NCI-H1694 (cell line): Measurements from ENCODE around the gene OTULINL.

Source experiments
- DNase-seq: peaks from one replicate; lab custom pipeline; 2025; lab: John Stamatoyannopoulos, UW

Gene OTULINL

GRCh38 chr5:14577079-14577725 is 4.4 kb upstream of the OTULINL start:
- DNase-seq = no peak

- DNase-seq = no peak
Observed at GRCh38 chr5:14577971-14578370, 3.6 kb upstream of the OTULINL start.

- no peak for DNase-seq
Observed at GRCh38 chr5:14579246-14579645, 2.3 kb upstream of the OTULINL start.

- DNase-seq = no peak
Observed at GRCh38 chr5:14579731-14580397, 1.7 kb upstream of the OTULINL start.

- DNase-seq = peak; percentile 51
Observed at GRCh38 chr5:14580398-14581034, 1.1 kb upstream of the OTULINL start.

- DNase-seq = peak; percentile 45
Observed at GRCh38 chr5:14581891-14582796, 552 bp downstream of the OTULINL start.

- peak; percentile 36 for DNase-seq
Observed at GRCh38 chr5:14582797-14583137, 1.2 kb downstream of the OTULINL start.

- DNase-seq = no peak
Observed at GRCh38 chr5:14584848-14585247, 3.3 kb downstream of the OTULINL start.

DNA sequence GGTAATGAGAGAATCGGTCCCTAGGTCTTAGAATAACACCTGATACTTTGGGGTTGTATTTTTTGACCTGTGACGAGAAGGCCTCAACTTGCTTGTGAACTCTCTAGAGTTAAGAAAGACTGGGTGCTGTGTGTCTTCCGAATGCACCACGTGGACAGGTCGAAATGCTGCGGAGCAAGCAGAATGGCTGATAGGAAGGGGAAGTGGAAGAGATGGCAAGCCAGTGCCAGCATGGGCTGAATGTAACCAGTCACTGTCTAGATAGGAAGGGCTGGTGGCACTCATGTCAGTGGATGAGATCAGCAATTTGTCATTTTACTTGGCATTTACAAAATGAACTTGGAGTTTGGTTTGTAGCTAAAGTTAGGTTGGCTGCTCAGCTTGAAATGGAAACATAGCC is 5.6 kb downstream of the OTULINL start:
- DNase-seq = no peak

DNA sequence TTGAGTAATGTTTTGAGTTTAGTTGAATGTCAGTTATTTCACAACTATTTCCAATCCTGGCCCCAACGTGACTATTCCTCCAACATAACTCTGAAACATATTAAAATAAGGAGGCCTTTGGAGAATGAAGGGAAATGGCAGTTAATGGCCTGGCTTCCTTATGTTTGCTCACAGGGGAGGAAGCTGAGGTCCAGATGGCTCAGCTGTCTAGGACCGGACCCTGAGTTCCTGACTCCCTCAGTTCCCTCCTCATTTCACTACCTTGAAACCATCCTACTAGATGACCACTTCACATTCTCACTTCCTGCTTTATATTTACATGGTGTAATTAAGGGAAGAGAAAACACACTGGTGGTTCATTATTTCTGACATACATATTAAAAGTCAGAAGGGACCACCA is 6.6 kb downstream of the OTULINL start:
- DNase-seq = no peak

DNA sequence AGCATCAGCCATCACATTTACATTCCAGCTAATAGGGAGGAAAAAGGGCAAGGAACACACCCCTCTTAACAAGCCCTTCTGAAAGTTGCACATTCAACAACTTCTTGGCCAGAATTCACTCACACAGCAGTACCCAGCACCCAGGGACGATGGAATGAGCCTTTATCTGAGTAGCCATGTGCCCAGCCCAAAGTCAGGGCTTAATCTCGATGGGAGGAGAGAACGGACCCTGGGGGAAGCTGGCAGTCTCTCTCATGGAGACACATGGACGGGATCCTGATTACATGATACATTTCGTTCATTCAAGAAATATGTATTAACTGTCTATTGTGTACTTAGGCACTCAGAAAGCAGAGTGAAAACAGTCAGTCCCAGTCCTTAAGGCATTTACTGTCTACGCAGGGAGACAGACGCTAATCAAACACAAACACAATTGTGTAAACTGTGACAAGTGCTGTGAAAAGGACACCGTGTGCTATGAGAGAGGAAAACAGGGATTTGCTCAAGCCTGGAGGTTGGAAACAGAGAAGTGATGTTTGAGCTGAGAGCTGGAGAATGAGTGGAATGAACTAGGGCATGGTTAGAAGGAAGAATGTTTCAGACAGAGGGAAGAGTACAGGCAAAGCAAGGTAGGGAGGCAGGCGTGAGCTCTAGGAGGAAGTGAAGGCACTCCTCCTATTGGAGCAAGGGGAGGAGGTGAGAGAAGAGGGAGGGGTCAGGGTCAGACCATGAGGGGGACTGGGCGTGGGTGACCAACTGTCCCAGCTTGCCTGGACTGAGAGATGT is 7.4 kb downstream of the OTULINL start:
- no peak for DNase-seq

GRCh38 chr5:14590949-14591348 is 9.4 kb downstream of the OTULINL start:
- no peak for DNase-seq

GRCh38 chr5:14591548-14591947 is 10.0 kb downstream of the OTULINL start:
- DNase-seq = no peak

DNA sequence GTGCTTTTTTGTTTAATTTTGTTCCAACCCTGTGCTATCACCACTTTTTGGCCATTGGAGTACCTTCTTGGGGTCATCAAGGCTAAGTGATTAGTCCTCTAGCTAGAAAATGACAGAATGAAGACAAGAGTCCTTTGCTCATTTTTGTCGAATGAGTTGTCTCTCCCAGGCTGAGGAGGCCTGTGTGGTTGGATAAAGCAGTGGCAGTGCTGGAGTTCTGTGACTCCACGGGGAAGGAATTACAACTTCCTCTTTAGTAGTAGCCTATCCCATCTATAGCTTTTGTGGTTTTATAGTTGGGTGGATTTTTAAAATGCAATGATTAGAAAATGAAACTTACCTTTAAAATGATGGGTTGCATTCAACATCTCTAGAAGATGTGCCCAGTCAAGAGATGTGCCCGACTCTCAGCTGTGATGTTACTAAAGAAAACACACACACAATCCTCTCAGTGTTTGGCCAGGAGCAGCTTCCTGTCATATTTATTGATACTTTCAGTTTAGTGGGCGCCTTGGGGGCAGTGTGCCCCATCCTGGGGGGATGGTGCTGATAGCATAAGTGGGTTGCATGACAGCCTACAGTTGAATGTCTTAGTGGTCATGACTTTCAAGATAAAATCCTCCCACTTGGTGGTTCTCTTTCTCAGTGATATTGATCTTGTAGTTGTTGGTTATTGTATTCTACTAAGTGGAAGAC is 11.9 kb downstream of the OTULINL start:
- DNase-seq = no peak

GRCh38 chr5:14594378-14595074 is 12.9 kb downstream of the OTULINL start:
- no peak for DNase-seq

GRCh38 chr5:14595189-14595588 is 13.6 kb downstream of the OTULINL start:
- no peak for DNase-seq

DNA sequence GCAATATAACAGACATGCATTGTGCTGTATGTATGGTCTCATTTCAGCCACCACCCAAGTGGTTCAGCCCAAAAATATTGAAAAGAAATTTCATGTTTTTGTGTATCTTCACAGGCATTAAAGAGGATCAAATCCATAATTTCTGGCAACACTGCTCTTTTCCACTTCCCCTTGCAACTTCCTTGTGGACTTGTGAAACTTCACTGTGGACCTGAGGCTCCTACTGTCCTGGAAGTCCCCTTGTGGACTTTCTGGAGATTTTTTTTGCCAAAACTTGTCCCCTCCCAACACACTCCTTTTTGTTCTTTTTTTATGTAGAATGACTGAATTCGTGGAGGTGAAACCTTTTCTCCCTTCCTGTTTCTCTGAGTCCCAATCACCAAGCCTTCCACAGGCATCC is 14.3 kb downstream of the OTULINL start:
- no peak for DNase-seq

DNA sequence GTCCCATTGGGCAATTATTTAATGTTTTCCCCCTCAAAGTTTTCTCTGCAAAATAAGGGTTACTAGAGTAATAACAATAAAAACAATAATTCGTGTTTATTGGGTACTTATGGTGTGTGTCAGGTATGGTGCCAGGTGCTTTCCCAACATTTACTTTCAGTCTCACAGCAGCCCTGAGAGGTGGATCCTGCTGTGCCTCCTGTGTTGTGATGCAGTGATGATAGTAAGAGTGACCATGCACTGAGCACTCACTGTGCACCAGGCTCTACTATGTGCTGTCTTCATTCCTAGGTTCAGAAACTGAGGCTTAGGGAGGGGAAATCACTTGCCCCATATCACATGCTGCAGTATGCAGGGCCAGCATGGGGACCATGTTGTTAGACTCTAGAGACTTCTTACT is 15.5 kb downstream of the OTULINL start:
- no peak for DNase-seq

DNA sequence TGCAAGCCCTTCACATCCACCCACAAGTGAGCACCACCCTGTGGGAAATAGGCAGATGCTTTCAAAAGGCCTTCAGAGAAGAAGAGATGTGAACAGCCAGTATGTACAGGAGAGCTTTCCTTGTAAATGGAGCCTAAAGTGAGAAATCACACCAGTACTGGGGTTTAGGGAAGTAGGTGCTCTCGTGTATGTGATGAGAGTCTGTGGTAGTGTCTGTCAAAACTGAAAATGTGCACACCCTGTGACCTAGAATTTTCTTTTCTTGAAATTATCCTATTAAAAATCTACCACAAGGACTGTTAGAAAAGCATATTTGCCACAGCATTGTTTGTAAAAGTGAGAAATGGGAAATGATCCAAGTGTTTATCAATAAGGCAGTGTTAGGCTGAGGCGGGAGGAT is 16.6 kb downstream of the OTULINL start:
- no peak for DNase-seq

GRCh38 chr5:14599476-14600127 is 18.0 kb downstream of the OTULINL start:
- DNase-seq = no peak
